HG03103 (cell line): ENCODE measurements around the gene ENTPD5.

Experiments
- ATAC-seq: cut with Tn5 transposase; IDR thresholded peaks from one replicate; pipeline ENCODE4 v1.9.1; 2021; ENCODE audit warnings: low read depth; ENCODE audit not compliant: unreplicated experiment

The ENTPD5 gene

GRCh38 chr14:74018586-74019407, at the start of gene ENTPD5, which contains the start of gene BBOF1:
Gene ENTPD5 (minus strand): TSS chr14:74019288. CDS start chr14:73988102, 31,186 bp downstream.
Gene BBOF1 (plus strand): TSS chr14:74019349. CDS start chr14:74019479, 130 bp downstream.
- ATAC-seq: peak; percentile 93

- no peak for ATAC-seq
Observed at GRCh38 chr14:74065746-74066575, 46.9 kb upstream of the ENTPD5 start.

GRCh38 chr14:74064883-74065282, 45.8 kb upstream of the ENTPD5 start:
- no peak for ATAC-seq

GRCh38 chr14:74064426-74064825, 45.3 kb upstream of the ENTPD5 start:
- ATAC-seq: no peak

GRCh38 chr14:74062809-74063150, 43.7 kb upstream of the ENTPD5 start:
- ATAC-seq: no peak

GRCh38 chr14:74049876-74050495, 30.9 kb upstream of the ENTPD5 start:
- no peak for ATAC-seq

- no peak for ATAC-seq
Observed at GRCh38 chr14:74048281-74048680, 29.2 kb upstream of the ENTPD5 start.

GRCh38 chr14:74045522-74045921, 26.4 kb upstream of the ENTPD5 start:
- ATAC-seq: no peak

- no peak for ATAC-seq
Observed at GRCh38 chr14:74042296-74042695, 23.2 kb upstream of the ENTPD5 start.

- ATAC-seq: no peak
Observed at GRCh38 chr14:74038020-74038859, 19.2 kb upstream of the ENTPD5 start.

GRCh38 chr14:74035556-74035955, 16.5 kb upstream of the ENTPD5 start:
- ATAC-seq: no peak

GRCh38 chr14:74034572-74034971, 15.5 kb upstream of the ENTPD5 start:
- ATAC-seq: no peak

GRCh38 chr14:74029136-74029535, 10.0 kb upstream of the ENTPD5 start:
- no peak for ATAC-seq

- no peak for ATAC-seq
Observed at GRCh38 chr14:74022346-74022745, 3.3 kb upstream of the ENTPD5 start.

- no peak for ATAC-seq
Observed at GRCh38 chr14:74019408-74020137, 485 bp upstream of the ENTPD5 start.

- ATAC-seq: no peak
Observed at GRCh38 chr14:74018174-74018585, 908 bp downstream of the ENTPD5 start.

GRCh38 chr14:74015963-74016362, 3.1 kb downstream of the ENTPD5 start:
- no peak for ATAC-seq

- no peak for ATAC-seq
Observed at GRCh38 chr14:74015176-74015575, 3.9 kb downstream of the ENTPD5 start.

- ATAC-seq: no peak
Observed at GRCh38 chr14:74014299-74014698, 4.8 kb downstream of the ENTPD5 start.
